GM23338 (cell line): ENCODE measurements around the gene RAB21. TPM values are rescaled to one million over a fixed set of nuclear protein-coding genes. Genes with fewer than 3 reads are reported as not detected.

ENCODE experiments used
- ATAC-seq: fragments of 200-7000 bp; cut with Tn5 transposase; 3 replicates; pipeline ENCODE4 v1.9.1; 2020
- DNase-seq: peaks from one replicate; pipeline ENCODE4 v3.0.0-alpha.2; 2015; ENCODE audit warnings: low spot score
- H2AFZ ChIP-seq: fragments of 200-600 bp; sonication (generic); 2 replicates; pipeline ENCODE4 v1.8.0; 2016; ENCODE audit warnings: antibody characterized with exemption, mild to moderate bottlenecking, moderate library complexity
- H3F3A ChIP-seq: fragments of 200-600 bp; sonication (generic); replicated peaks from 2 replicates; pipeline ENCODE4 v1.8.0; 2017; ENCODE audit warnings: antibody characterized with exemption, mixed run types, low read depth
- H3K27ac ChIP-seq: fragments of 200-600 bp; sonication (generic); 2 replicates; pipeline ENCODE4 v1.6.1; 2016; ENCODE audit warnings: low read depth
- H3K27me3 ChIP-seq: fragments of 200-600 bp; sonication (generic); 2 replicates; pipeline ENCODE4 v1.8.0; 2016; ENCODE audit warnings: mild to moderate bottlenecking, mixed run types, moderate library complexity; ENCODE audit not compliant: insufficient read depth
- H3K36me3 ChIP-seq: fragments of 200-600 bp; sonication (generic); 2 replicates; pipeline ENCODE4 v1.8.0; 2016; ENCODE audit warnings: mild to moderate bottlenecking; ENCODE audit not compliant: insufficient read depth
- H3K4me1 ChIP-seq: fragments of 200-600 bp; sonication (generic); 2 replicates; pipeline ENCODE4 v1.8.0; 2016; ENCODE audit warnings: mild to moderate bottlenecking, moderate library complexity; ENCODE audit not compliant: insufficient read depth
- H3K4me2 ChIP-seq: fragments of 200-600 bp; sonication (generic); 2 replicates; pipeline ENCODE4 v1.7.1; 2017; ENCODE audit warnings: mixed run types
- H3K4me3 ChIP-seq: fragments of 200-600 bp; sonication (generic); 2 replicates; pipeline ENCODE4 v1.6.1; 2016; ENCODE audit warnings: mixed run types
- H3K79me2 ChIP-seq: fragments of 200-600 bp; sonication (generic); replicated peaks from 2 replicates; pipeline ENCODE4 v1.8.0; 2017; ENCODE audit warnings: mild to moderate bottlenecking; ENCODE audit not compliant: insufficient read depth
- H3K9me2 ChIP-seq: fragments of 200-600 bp; sonication (generic); 2 replicates; pipeline ENCODE4 v1.8.0; 2017; ENCODE audit not compliant: insufficient read depth
- H4K20me1 ChIP-seq: fragments of 200-600 bp; sonication (generic); replicated peaks from 2 replicates; pipeline ENCODE4 v1.8.0; 2017; ENCODE audit warnings: mild to moderate bottlenecking; ENCODE audit not compliant: insufficient read depth
- H3K27ac Mint-ChIP-seq: 2 replicates; pipeline ENCODE4 v1.8.0; 2020; ENCODE audit warnings: inconsistent platforms, mild to moderate bottlenecking, moderate library complexity, mixed read lengths
- H3K27me3 Mint-ChIP-seq: 3 replicates; pipeline ENCODE4 v1.8.0; 2022; ENCODE audit warnings: low read depth, mild to moderate bottlenecking, moderate library complexity, mixed read lengths, inconsistent platforms; ENCODE audit not compliant: insufficient read depth, poor library complexity
- H3K36me3 Mint-ChIP-seq: 3 replicates; pipeline ENCODE4 v1.8.0; 2021; ENCODE audit warnings: low read depth, mild to moderate bottlenecking, inconsistent platforms, moderate library complexity, mixed read lengths
- H3K4me1 Mint-ChIP-seq: 3 replicates; pipeline ENCODE4 v1.8.0; 2020; ENCODE audit warnings: mild to moderate bottlenecking, inconsistent platforms, mixed read lengths
- H3K4me3 Mint-ChIP-seq: 3 replicates; pipeline ENCODE4 v1.8.0; 2021; ENCODE audit warnings: moderate library complexity, mild to moderate bottlenecking, inconsistent platforms, mixed read lengths
- H3K9me3 Mint-ChIP-seq: 3 replicates; pipeline ENCODE4 v1.8.0; 2020; ENCODE audit warnings: moderate library complexity, mild to moderate bottlenecking, inconsistent platforms, mixed read lengths
- CREB1 ChIP-seq: fragments of 250-450 bp; sonication (Bioruptor Pico); IDR thresholded peaks from 2 replicates; pipeline ENCODE4 v1.5.0; 2020; ENCODE audit warnings: low read depth, mild to moderate bottlenecking, moderate library complexity
- CTCF ChIP-seq, 2 experiments: fragments of 200-600 bp in 1 of 2; sonication (generic) in 1 of 2; conservative IDR thresholded peaks; 2 replicates each; pipeline versions ENCODE4 v1.5.1 to v1.6.1; 2016 to 2017; ENCODE audit warnings: antibody characterized with exemption in 2 of 2, low read depth in 2 of 2, mild to moderate bottlenecking in 2 of 2, moderate library complexity in 1 of 2
- ETS1 ChIP-seq: IDR thresholded peaks from 2 replicates; pipeline ENCODE4 v1.6.1; 2016; ENCODE audit warnings: antibody characterized with exemption
- EZH2 ChIP-seq: fragments of 200-600 bp; sonication (generic); IDR thresholded peaks from one replicate; pipeline ENCODE4 v1.8.0; 2017; ENCODE audit warnings: antibody characterized with exemption, mild to moderate bottlenecking, low read depth; ENCODE audit not compliant: unreplicated experiment
- EZH2phosphoT487 ChIP-seq: fragments of 200-600 bp; sonication (generic); IDR thresholded peaks from one replicate; pipeline ENCODE4 v1.8.1; 2018; ENCODE audit warnings: antibody characterized with exemption; ENCODE audit not compliant: unreplicated experiment
- JUNB ChIP-seq: IDR thresholded peaks from one replicate; pipeline ENCODE4 v1.6.1; 2016; ENCODE audit warnings: antibody characterized with exemption; ENCODE audit not compliant: unreplicated experiment
- NANOG ChIP-seq: IDR thresholded peaks from 2 replicates; pipeline ENCODE4 v1.6.1; 2016; ENCODE audit warnings: antibody characterized with exemption, borderline replicate concordance
- POLR2AphosphoS5 ChIP-seq: IDR thresholded peaks from 2 replicates; pipeline ENCODE4 v1.6.1; 2016; ENCODE audit warnings: antibody characterized with exemption, low read depth
- REST ChIP-seq: IDR thresholded peaks from one replicate; pipeline ENCODE4 v1.6.1; 2018; ENCODE audit warnings: antibody characterized with exemption; ENCODE audit not compliant: unreplicated experiment
- STAT1 ChIP-seq: IDR thresholded peaks from one replicate; pipeline ENCODE4 v1.6.1; 2016; ENCODE audit warnings: antibody characterized with exemption; ENCODE audit not compliant: unreplicated experiment
- ZNF114 ChIP-seq: fragments of 250-450 bp; sonication (Bioruptor Pico); IDR thresholded peaks from 2 replicates; pipeline ENCODE4 v1.5.0; 2020; ENCODE audit warnings: mild to moderate bottlenecking, moderate library complexity
- ZNF331 ChIP-seq: fragments of 250-450 bp; sonication (Bioruptor Pico); IDR thresholded peaks from 2 replicates; pipeline ENCODE4 v1.5.0; 2020; ENCODE audit warnings: low read depth, mild to moderate bottlenecking, moderate library complexity
- polyA plus RNA-seq: library from polyadenylated mRNA; unstranded; fragments of >200 nt; fragmentation: Nextera tagmentation; extraction: Ambion mirVana; gene quantifications from 2 replicates; pipeline ENCODE4 v1.2.1, GENCODE V29; 2016
- total RNA-seq: library from RNA; depleted of rRNA; stranded (reverse); fragments of >200 nt; shearing (Covaris generic); gene quantifications from 2 replicates; pipeline ENCODE4 v1.2.3, GENCODE V29; 2014
- TF ChIP-seq, protein P1 (sequence below): fragments of 250-450 bp; sonication (Bioruptor Pico); IDR thresholded peaks from 2 replicates; pipeline ENCODE4 v1.5.0; 2020; ENCODE audit warnings: mild to moderate bottlenecking, moderate library complexity

Gene RAB21
- total and polyA plus RNA-seq, 2 experiments from 2014 or later, result 9.8 to 27.2 TPM

DNA sequence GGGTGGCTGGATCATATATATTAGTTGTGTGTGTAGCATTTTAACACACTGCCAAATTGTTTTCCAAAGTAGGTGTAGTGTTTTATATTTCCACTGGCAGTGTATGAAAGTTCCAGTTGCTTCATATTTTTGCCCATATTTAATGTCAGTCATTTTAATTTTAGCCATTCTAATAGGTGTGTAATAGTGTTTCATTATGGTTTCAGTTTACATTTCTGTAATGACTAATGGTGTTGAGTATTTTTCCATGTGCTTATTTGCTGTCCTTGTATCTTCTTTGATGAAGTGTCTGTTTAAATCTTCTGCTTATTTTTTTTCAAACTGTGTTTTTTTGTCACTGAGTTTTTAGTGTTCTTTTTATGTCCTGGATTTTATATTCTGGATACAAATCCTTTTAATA is 93.5 kb downstream of the RAB21 start:
- peaks cover 21% of the 10 kb centered on the region for H3K9me3 Mint-ChIP-seq
- Histone ChIP-seq H3K4me1 (no peaks in the 10 kb centered on the region), H2AFZ (no peak overlapping the region), H3K9me2 (0 out of 2 replicates have a peak, but pooled peaks cover 6% of the 10 kb centered on the region), H3K27me3 (no peaks in the 10 kb centered on the region), H3F3A (no peaks in the 10 kb centered on the region), H3K79me2 (peaks cover 100% of the 10 kb centered on the region), H3K27ac (no peak overlapping the region), H3K4me2 (no peak overlapping the region), H3K36me3 (no peaks in the 10 kb centered on the region), H3K4me3 (no peak overlapping the region), H4K20me1 (peaks cover 9% of the 10 kb centered on the region)
- no peaks in the 10 kb centered on the region for H3K27me3 Mint-ChIP-seq
- TF ChIP-seq REST (no peak), EZH2phosphoT487 (no peak), CTCF (conservative IDR thresholded peaks at IDR 0.05; ENCODE audit: low read depth in 2 of 2) (no peak), JUNB (no peak), STAT1 (no peak), ZNF114 (no peak), EZH2 (no peak), POLR2AphosphoS5 (no peak), NANOG (no peak), ZNF331 (CRISPR knock-in tag) (no peak), ETS1 (no peak), CREB1 (no peak)
- TF ChIP-seq, protein P1, sequence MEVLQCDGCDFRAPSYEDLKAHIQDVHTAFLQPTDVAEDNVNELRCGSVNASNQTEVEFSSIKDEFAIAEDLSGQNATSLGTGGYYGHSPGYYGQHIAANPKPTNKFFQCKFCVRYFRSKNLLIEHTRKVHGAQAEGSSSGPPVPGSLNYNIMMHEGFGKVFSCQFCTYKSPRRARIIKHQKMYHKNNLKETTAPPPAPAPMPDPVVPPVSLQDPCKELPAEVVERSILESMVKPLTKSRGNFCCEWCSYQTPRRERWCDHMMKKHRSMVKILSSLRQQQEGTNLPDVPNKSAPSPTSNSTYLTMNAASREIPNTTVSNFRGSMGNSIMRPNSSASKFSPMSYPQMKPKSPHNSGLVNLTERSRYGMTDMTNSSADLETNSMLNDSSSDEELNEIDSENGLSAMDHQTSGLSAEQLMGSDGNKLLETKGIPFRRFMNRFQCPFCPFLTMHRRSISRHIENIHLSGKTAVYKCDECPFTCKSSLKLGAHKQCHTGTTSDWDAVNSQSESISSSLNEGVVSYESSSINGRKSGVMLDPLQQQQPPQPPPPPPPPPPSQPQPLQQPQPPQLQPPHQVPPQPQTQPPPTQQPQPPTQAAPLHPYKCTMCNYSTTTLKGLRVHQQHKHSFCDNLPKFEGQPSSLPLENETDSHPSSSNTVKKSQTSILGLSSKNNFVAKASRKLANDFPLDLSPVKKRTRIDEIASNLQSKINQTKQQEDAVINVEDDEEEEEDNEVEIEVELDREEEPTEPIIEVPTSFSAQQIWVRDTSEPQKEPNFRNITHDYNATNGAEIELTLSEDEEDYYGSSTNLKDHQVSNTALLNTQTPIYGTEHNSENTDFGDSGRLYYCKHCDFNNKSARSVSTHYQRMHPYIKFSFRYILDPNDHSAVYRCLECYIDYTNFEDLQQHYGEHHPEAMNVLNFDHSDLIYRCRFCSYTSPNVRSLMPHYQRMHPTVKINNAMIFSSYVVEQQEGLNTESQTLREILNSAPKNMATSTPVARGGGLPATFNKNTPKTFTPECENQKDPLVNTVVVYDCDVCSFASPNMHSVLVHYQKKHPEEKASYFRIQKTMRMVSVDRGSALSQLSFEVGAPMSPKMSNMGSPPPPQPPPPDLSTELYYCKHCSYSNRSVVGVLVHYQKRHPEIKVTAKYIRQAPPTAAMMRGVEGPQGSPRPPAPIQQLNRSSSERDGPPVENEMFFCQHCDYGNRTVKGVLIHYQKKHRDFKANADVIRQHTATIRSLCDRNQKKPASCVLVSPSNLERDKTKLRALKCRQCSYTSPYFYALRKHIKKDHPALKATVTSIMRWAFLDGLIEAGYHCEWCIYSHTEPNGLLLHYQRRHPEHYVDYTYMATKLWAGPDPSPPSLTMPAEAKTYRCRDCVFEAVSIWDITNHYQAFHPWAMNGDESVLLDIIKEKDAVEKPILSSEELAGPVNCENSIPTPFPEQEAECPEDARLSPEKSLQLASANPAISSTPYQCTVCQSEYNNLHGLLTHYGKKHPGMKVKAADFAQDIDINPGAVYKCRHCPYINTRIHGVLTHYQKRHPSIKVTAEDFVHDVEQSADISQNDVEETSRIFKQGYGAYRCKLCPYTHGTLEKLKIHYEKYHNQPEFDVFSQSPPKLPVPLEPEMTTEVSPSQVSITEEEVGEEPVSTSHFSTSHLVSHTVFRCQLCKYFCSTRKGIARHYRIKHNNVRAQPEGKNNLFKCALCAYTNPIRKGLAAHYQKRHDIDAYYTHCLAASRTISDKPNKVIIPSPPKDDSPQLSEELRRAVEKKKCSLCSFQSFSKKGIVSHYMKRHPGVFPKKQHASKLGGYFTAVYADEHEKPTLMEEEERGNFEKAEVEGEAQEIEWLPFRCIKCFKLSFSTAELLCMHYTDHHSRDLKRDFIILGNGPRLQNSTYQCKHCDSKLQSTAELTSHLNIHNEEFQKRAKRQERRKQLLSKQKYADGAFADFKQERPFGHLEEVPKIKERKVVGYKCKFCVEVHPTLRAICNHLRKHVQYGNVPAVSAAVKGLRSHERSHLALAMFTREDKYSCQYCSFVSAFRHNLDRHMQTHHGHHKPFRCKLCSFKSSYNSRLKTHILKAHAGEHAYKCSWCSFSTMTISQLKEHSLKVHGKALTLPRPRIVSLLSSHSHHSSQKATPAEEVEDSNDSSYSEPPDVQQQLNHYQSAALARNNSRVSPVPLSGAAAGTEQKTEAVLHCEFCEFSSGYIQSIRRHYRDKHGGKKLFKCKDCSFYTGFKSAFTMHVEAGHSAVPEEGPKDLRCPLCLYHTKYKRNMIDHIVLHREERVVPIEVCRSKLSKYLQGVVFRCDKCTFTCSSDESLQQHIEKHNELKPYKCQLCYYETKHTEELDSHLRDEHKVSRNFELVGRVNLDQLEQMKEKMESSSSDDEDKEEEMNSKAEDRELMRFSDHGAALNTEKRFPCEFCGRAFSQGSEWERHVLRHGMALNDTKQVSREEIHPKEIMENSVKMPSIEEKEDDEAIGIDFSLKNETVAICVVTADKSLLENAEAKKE (CRISPR knock-in tag), result no peak
- DNase-seq (no peak), ATAC-seq (no peak)
- H3K4me3 Mint-ChIP-seq, result no peak overlapping the region
- peaks cover 32% of the 10 kb centered on the region for H3K36me3 Mint-ChIP-seq
- no peak overlapping the region for H3K27ac Mint-ChIP-seq
- H3K4me1 Mint-ChIP-seq, result no peaks in the 10 kb centered on the region; the same call in 2 of the 3 replicates
